Astrocyte of the cerebellum (primary cell): ENCODE results near the gene PACRG.

ENCODE experiments used
- DNase-seq: peaks from one replicate; pipeline ENCODE4 v3.0.0-alpha.2; 2011; ENCODE audit warnings: low read depth
- H3K4me3 ChIP-seq: 2 replicates; pipeline ENCODE4 v1.5.1; 2011; ENCODE audit warnings: mild to moderate bottlenecking, low read depth, low read length, moderate library complexity
- CTCF ChIP-seq: IDR thresholded peaks from 2 replicates; pipeline ENCODE4 v1.5.1; 2012; ENCODE audit warnings: low read length, low read depth, moderate library complexity, mild to moderate bottlenecking; ENCODE audit errors: missing control alignments
- in situ Hi-C: cut with HindIII; loops from 2 replicates; pipeline ENCODE4 v1.10.0; 2017; ENCODE audit warnings: low sequenced_read_pairs

Gene PACRG

GRCh38 chr6:163288066-163288465, 560.3 kb downstream of the PACRG start:
- H3K4me3 ChIP-seq, result no peak overlapping the region
- no peak for DNase-seq
- in situ Hi-C loops, result no loop called here
- TF ChIP-seq CTCF, result no peak

DNA sequence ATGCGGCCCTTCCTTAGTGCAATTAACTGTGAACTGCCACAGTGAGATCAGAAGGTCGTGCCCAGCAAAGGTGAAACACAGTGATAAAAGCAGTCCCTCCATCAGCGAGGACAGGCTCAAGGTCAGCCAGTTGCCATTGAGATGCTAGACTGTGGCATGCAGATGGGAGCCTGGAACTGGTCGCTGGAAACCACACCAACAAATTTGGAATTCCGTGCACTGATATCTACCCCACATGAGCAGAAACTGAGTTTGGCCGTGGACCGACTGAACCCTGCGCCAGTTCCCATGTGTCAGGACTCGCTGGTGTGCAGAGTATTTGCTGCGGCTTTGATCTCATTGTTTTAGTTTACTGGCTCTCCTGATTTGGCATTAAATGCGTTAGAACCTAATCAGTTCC, 561.1 kb downstream of the PACRG start:
- DNase-seq, result no peak
- H3K4me3 ChIP-seq, result no peak overlapping the region
- TF ChIP-seq CTCF, result no peak
- in situ Hi-C loops, result no loop called here

DNA sequence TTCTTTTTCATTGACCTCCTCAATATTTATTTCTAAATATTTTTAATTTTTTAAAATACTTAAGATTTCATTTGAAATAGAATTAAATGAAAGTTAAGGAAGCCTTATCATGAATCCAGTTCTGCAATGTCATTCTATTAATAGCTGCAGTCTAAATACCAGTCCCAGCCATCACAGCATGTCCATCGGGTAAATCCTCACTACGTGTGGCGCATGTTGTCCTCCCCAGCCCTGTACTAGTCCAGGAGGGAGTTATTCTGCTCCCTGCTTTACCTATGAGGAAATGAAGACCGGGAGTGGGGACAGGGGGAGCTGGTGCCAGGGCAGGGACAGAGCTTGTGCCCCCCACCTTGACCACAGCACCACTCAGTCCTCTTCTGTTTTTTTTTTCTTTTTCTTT, 561.7 kb downstream of the PACRG start:
- H3K4me3 ChIP-seq, result no peak overlapping the region
- in situ Hi-C loops, result no loop called here
- no peak for DNase-seq
- no peak for TF ChIP-seq CTCF

GRCh38 chr6:163290545-163291274, 562.9 kb downstream of the PACRG start:
- H3K4me3 ChIP-seq, result no peak overlapping the region
- no peak for TF ChIP-seq CTCF
- no peak for DNase-seq
- in situ Hi-C loops, result no loop called here

DNA sequence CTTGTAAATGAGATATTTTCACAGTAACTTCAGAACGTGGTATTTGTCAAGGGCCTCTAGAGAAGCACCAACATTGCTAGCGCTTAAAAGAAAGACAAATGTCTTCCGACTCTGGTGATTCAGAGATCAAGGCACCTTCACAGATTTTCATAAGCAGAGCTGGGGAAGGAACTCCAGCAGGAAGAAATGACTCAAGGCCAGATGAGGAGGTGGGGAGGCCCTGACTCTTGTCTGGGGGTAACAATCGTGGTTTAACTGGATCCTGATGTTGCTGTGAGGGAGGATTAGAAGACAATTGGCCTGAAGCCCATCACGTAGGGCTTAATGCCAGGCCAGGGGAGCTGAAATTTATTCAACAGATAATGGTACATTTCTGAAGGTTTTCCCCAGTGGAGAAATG, 563.8 kb downstream of the PACRG start:
- TF ChIP-seq CTCF, result no peak
- H3K4me3 ChIP-seq, result no peak overlapping the region
- in situ Hi-C loops, result no loop called here
- DNase-seq, result no peak

- DNase-seq, result no peak
- no peak for TF ChIP-seq CTCF
- no peak overlapping the region for H3K4me3 ChIP-seq
- in situ Hi-C loops, result no loop called here
These were observed 565.5 kb downstream of the PACRG start for GRCh38 chr6:163293286-163293685.
